VCaP (cell line): Measurements from ENCODE around the gene SNAPC5.

Experiments used
- H3K27ac ChIP-seq: fragments of 450-650 bp; 2 replicates; pipeline ENCODE4 v1.5.1; 2017
- CTCF ChIP-seq: fragments of 450-650 bp; conservative IDR thresholded peaks from 2 replicates; pipeline ENCODE4 v1.5.1; 2017; ENCODE audit warnings: mild to moderate bottlenecking, moderate library complexity

SNAPC5 gene

GRCh38 chr15:66497502-66498455 lies at the start of gene SNAPC5:
Gene SNAPC5, minus strand, starts transcription at chr15:66497762. Its CDS starts 31 bp downstream, at chr15:66497731.
- H3K27ac ChIP-seq: peak within 1 kb of the TSS; percentile 98
- peak; percentile 99 for TF ChIP-seq CTCF

GRCh38 chr15:66545255-66545654 lies 47.7 kb upstream of the SNAPC5 start:
- no peak for TF ChIP-seq CTCF
- no peak overlapping the region for H3K27ac ChIP-seq

- no peak overlapping the region for H3K27ac ChIP-seq
- TF ChIP-seq CTCF: no peak
These were observed 45.3 kb upstream of the SNAPC5 start for GRCh38 chr15:66542896-66543295.

GRCh38 chr15:66535056-66535455 lies 37.5 kb upstream of the SNAPC5 start:
- no peak for TF ChIP-seq CTCF
- no peak overlapping the region for H3K27ac ChIP-seq

GRCh38 chr15:66524838-66525237 lies 27.3 kb upstream of the SNAPC5 start:
- H3K27ac ChIP-seq: no peak overlapping the region
- no peak for TF ChIP-seq CTCF

GRCh38 chr15:66523926-66524325 lies 26.4 kb upstream of the SNAPC5 start:
- no peak for TF ChIP-seq CTCF
- H3K27ac ChIP-seq: no peak overlapping the region

GRCh38 chr15:66515901-66516322 lies 18.4 kb upstream of the SNAPC5 start:
- TF ChIP-seq CTCF: no peak
- no peak overlapping the region for H3K27ac ChIP-seq
